WTC11 (cell line): ENCODE results near the gene PRMT9. TPM values are rescaled to one million over a fixed set of nuclear protein-coding genes. Genes with fewer than 3 reads are reported as not detected.

ENCODE experiments used
- ATAC-seq: fragments of 200-7000 bp; cut with Tn5 transposase; 2 replicates; pipeline ENCODE4 v1.10.0; 2021; ENCODE audit warnings: mild to moderate bottlenecking, moderate library complexity
- CTCF ChIA-PET: fragments of 300-600 bp; sonication (Branson Sonifier 250); formaldehyde crosslinking; loops from one replicate; lab custom pipeline; 2021; ENCODE audit warnings: antibody characterized with exemption; lab: Charles Lee
- POLR2A ChIA-PET: fragments of 350-600 bp; sonication (Branson Sonifier 250); formaldehyde crosslinking; loops from one replicate; lab custom pipeline; 2021; ENCODE audit warnings: antibody characterized with exemption; lab: Charles Lee
- DNase-seq: peaks from one replicate; pipeline ENCODE4 v3.0.0; 2021; ENCODE audit warnings: low spot score
- H3K27ac Mint-ChIP-seq: 2 replicates; pipeline ENCODE4 v1.8.0; 2021; ENCODE audit warnings: mixed read lengths
- H3K27me3 Mint-ChIP-seq: 2 replicates; pipeline ENCODE4 v1.8.0; 2021; ENCODE audit warnings: low read depth, mild to moderate bottlenecking, moderate library complexity, mixed read lengths
- H3K36me3 Mint-ChIP-seq: 2 replicates; pipeline ENCODE4 v1.8.0; 2021; ENCODE audit warnings: mixed read lengths
- H3K4me1 Mint-ChIP-seq: 2 replicates; pipeline ENCODE4 v1.8.0; 2022; ENCODE audit warnings: mixed read lengths
- H3K4me3 Mint-ChIP-seq: 2 replicates; pipeline ENCODE4 v1.8.0; 2021; ENCODE audit warnings: mild to moderate bottlenecking, moderate library complexity, mixed read lengths
- H3K9me3 Mint-ChIP-seq: 2 replicates; pipeline ENCODE4 v1.8.0; 2021; ENCODE audit warnings: mixed read lengths
- CTCF ChIP-seq: fragments of 200-600 bp; IDR thresholded peaks from 2 replicates; pipeline ENCODE4 v1.8.0; 2022; ENCODE audit warnings: antibody characterized with exemption
- FOXJ3 ChIP-seq: sonication (generic); formaldehyde crosslinking; IDR thresholded peaks from 2 replicates; pipeline ENCODE4 v1.9.0; 2021; ENCODE audit warnings: missing genetic modification reagents, mild to moderate bottlenecking, borderline replicate concordance
- FOXP1 ChIP-seq: sonication (generic); formaldehyde crosslinking; IDR thresholded peaks from 2 replicates; pipeline ENCODE4 v1.8.0; 2022; ENCODE audit warnings: missing genetic modification reagents, mild to moderate bottlenecking, moderate library complexity, borderline replicate concordance
- GRHL2 ChIP-seq: fragments of 250-450 bp; sonication (Bioruptor Pico); IDR thresholded peaks from 2 replicates; pipeline ENCODE4 v1.8.0; 2022; ENCODE audit warnings: mild to moderate bottlenecking, moderate library complexity; ENCODE audit not compliant: insufficient replicate concordance, severe bottlenecking
- HMGXB4 ChIP-seq: sonication (generic); formaldehyde crosslinking; IDR thresholded peaks from 2 replicates; pipeline ENCODE4 v1.8.1; 2023; ENCODE audit warnings: mild to moderate bottlenecking, moderate library complexity, missing genetic modification reagents
- IRF1 ChIP-seq: sonication (generic); formaldehyde crosslinking; IDR thresholded peaks from 2 replicates; pipeline ENCODE4 v1.8.0; 2023; ENCODE audit warnings: missing genetic modification reagents
- IRF2 ChIP-seq: sonication (generic); formaldehyde crosslinking; IDR thresholded peaks from 2 replicates; pipeline ENCODE4 v1.8.0; 2022; ENCODE audit warnings: low read depth, missing genetic modification reagents, borderline replicate concordance
- MAX ChIP-seq: sonication (generic); formaldehyde crosslinking; IDR thresholded peaks from 2 replicates; pipeline ENCODE4 v1.8.0; 2022; ENCODE audit warnings: mild to moderate bottlenecking, missing genetic modification reagents
- NFATC4 ChIP-seq: fragments of 250-450 bp; sonication (Bioruptor Pico); IDR thresholded peaks from 2 replicates; pipeline ENCODE4 v1.9.0; 2021; ENCODE audit warnings: mild to moderate bottlenecking
- NFYB ChIP-seq: sonication (generic); formaldehyde crosslinking; conservative IDR thresholded peaks from 2 replicates; pipeline ENCODE4 v1.8.0; 2022; ENCODE audit warnings: low read depth, missing genetic modification reagents
- NR3C1 ChIP-seq: sonication (generic); formaldehyde crosslinking; conservative IDR thresholded peaks from 2 replicates; pipeline ENCODE4 v1.8.1; 2023; ENCODE audit warnings: low read depth, mild to moderate bottlenecking, missing genetic modification reagents
- PREB ChIP-seq: sonication (generic); formaldehyde crosslinking; IDR thresholded peaks from 2 replicates; pipeline ENCODE4 v1.8.1; 2022; ENCODE audit warnings: mild to moderate bottlenecking, missing genetic modification reagents, moderate library complexity, borderline replicate concordance
- RORB ChIP-seq: fragments of 250-450 bp; sonication (Bioruptor Pico); IDR thresholded peaks from 2 replicates; pipeline ENCODE4 v1.9.0; 2021; ENCODE audit warnings: mild to moderate bottlenecking
- TEAD1 ChIP-seq: sonication (generic); formaldehyde crosslinking; IDR thresholded peaks from 2 replicates; pipeline ENCODE4 v1.8.0; 2022; ENCODE audit warnings: mild to moderate bottlenecking, missing genetic modification reagents
- ZNF121 ChIP-seq: sonication (generic); formaldehyde crosslinking; IDR thresholded peaks from 2 replicates; pipeline ENCODE4 v1.8.0; 2023; ENCODE audit warnings: missing genetic modification reagents
- ZNF232 ChIP-seq: sonication (generic); formaldehyde crosslinking; IDR thresholded peaks from 2 replicates; pipeline ENCODE4 v1.8.0; 2022; ENCODE audit warnings: mild to moderate bottlenecking, missing genetic modification reagents
- ZNF263 ChIP-seq: sonication (generic); formaldehyde crosslinking; IDR thresholded peaks from 2 replicates; pipeline ENCODE4 v1.8.1; 2022; ENCODE audit warnings: low read depth, mild to moderate bottlenecking, moderate library complexity, missing genetic modification reagents
- ZNF396 ChIP-seq: fragments of 250-450 bp; sonication (Bioruptor Pico); IDR thresholded peaks from 2 replicates; pipeline ENCODE4 v1.8.0; 2021; ENCODE audit warnings: mild to moderate bottlenecking, moderate library complexity, borderline replicate concordance
- ZNF512 ChIP-seq: sonication (generic); formaldehyde crosslinking; IDR thresholded peaks from 2 replicates; pipeline ENCODE4 v1.8.1; 2022; ENCODE audit warnings: missing genetic modification reagents, borderline replicate concordance
- total RNA-seq: library from RNA; stranded (reverse); gene quantifications from 3 replicates; pipeline ENCODE4 v1.2.3, GENCODE V29; 2021

Gene PRMT9
- total RNA-seq, 1 experiment from 2014 or later: 11.4 TPM

- peaks cover 56% of the 10 kb centered on the region for H3K36me3 Mint-ChIP-seq
- CTCF ChIA-PET: interaction anchor here (1.5 kb wide), 1 partner anchor 234 kb away, joined by 5 read pairs; no protein-coding TSS in a partner anchor
Measured at GRCh38 chr4:147633113-147633512, 50.9 kb downstream of the PRMT9 start.

GRCh38 chr4:147629783-147630730 is 53.9 kb downstream of the PRMT9 start:
- DNase-seq (no peak), ATAC-seq (no peak)
- H3K4me3 Mint-ChIP-seq: no peak overlapping the region
- no peak overlapping the region for H3K27ac Mint-ChIP-seq
- POLR2A ChIA-PET: no interaction called here
- peaks cover 38% of the 10 kb centered on the region for H3K4me1 Mint-ChIP-seq
- TF ChIP-seq ZNF512 (CRISPR knock-in tag) (no peak), IRF1 (CRISPR knock-in tag) (no peak), RORB (CRISPR knock-in tag) (no peak), NR3C1 (no peak), ZNF396 (CRISPR knock-in tag) (no peak), FOXP1 (CRISPR knock-in tag) (no peak), TEAD1 (no peak), FOXJ3 (CRISPR knock-in tag) (no peak), NFYB (CRISPR knock-in tag) (no peak), CTCF (no peak), ZNF121 (CRISPR knock-in tag) (no peak), NFATC4 (CRISPR knock-in tag) (no peak), HMGXB4 (CRISPR knock-in tag) (no peak), PREB (CRISPR knock-in tag) (no peak), ZNF232 (CRISPR knock-in tag) (no peak), GRHL2 (CRISPR knock-in tag) (no peak), ZNF263 (CRISPR knock-in tag) (no peak)
- CTCF ChIA-PET: interaction anchor here (0.9 to 3.9 kb wide), 3 partner anchors 13 to 237 kb away, joined by 3 to 30 read pairs (median 6); partner anchors contain the start of gene TMEM184C
- H3K9me3 Mint-ChIP-seq: no peaks in the 10 kb centered on the region
- H3K36me3 Mint-ChIP-seq: peaks cover 52% of the 10 kb centered on the region
- H3K27me3 Mint-ChIP-seq: no peaks in the 10 kb centered on the region

More at GRCh38 chr4:147633113-147633512, 50.9 kb downstream of the PRMT9 start:
- POLR2A ChIA-PET: no interaction called here
- H3K27ac Mint-ChIP-seq: no peak overlapping the region; the same call in 1 of the 2 replicates
- no peak overlapping the region for H3K4me3 Mint-ChIP-seq
- ATAC-seq (no peak), DNase-seq (no peak)
- TF ChIP-seq NR3C1 (no peak), IRF2 (CRISPR knock-in tag) (no peak), MAX (CRISPR knock-in tag) (no peak)
- no peaks in the 10 kb centered on the region for H3K27me3 Mint-ChIP-seq
- H3K9me3 Mint-ChIP-seq: no peaks in the 10 kb centered on the region
- H3K4me1 Mint-ChIP-seq: peaks cover 24% of the 10 kb centered on the region
